CD14-positive monocyte (primary cell): ENCODE results near the gene ABHD16B. TPM values are rescaled to one million over a fixed set of nuclear protein-coding genes. Genes with fewer than 3 reads are reported as not detected.
A peak's percentile ranks its signal among the peaks of the same experiment; 100 is the strongest.

Experiments used
- DNase-seq, 3 donors: peaks; one replicate each; pipeline ENCODE4 v3.0.0-alpha.2; 2011 to 2022
- H2AFZ ChIP-seq: 2 replicates; pipeline ENCODE4 v1.6.0; 2012; ENCODE audit warnings: mild to moderate bottlenecking, low read depth, low read length, inconsistent platforms; ENCODE audit not compliant: insufficient read depth, poor library complexity, severe bottlenecking
- H3K27ac ChIP-seq, 2 donors: 1 replicate in 1 of 2; 2 replicates in 1 of 2; pipeline ENCODE4 v1.5.1; 2012 to 2013; ENCODE audit warnings: low read length in 2 of 2, control low read depth in 1 of 2, inconsistent platforms in 1 of 2, low read depth in 1 of 2, mild to moderate bottlenecking in 1 of 2
- H3K27me3 ChIP-seq, 2 donors: one replicate each; pipeline versions ENCODE4 v1.6.0 to v1.6.1; 2011 to 2013; ENCODE audit warnings: low read length in 2 of 2; ENCODE audit not compliant: control insufficient read depth in 2 of 2, insufficient read depth in 2 of 2
- H3K36me3 ChIP-seq, 2 donors: replicated peaks in 1 of 2; 1 replicate in 1 of 2; 2 replicates in 1 of 2; pipeline versions ENCODE4 v1.5.1 to v1.6.1; 2012 to 2013; ENCODE audit warnings: low read length in 2 of 2, control low read depth in 1 of 2, inconsistent platforms in 1 of 2, mild to moderate bottlenecking in 1 of 2; ENCODE audit not compliant: insufficient read depth in 2 of 2, control insufficient read depth in 1 of 2
- H3K4me1 ChIP-seq, 2 donors: 1 replicate in 1 of 2; 2 replicates in 1 of 2; pipeline versions ENCODE4 v1.5.1 to v1.6.1; 2012 to 2013; ENCODE audit warnings: low read length in 2 of 2, control low read depth in 1 of 2, inconsistent platforms in 1 of 2, mild to moderate bottlenecking in 1 of 2, moderate library complexity in 1 of 2; ENCODE audit not compliant: insufficient read depth in 2 of 2, control insufficient read depth in 1 of 2
- H3K4me2 ChIP-seq: replicated peaks from 2 replicates; pipeline ENCODE3; 2012; ENCODE audit warnings: low read length, moderate library complexity, mild to moderate bottlenecking; ENCODE audit not compliant: poor library complexity, severe bottlenecking; ENCODE audit errors: extremely low read depth
- H3K4me3 ChIP-seq, 3 experiments: fragments of 200-600 bp in 1 of 3; sonication (generic) in 1 of 3; replicated peaks in 1 of 3; 1 replicate in 2 of 3; 2 replicates in 1 of 3; pipeline ENCODE4 v1.5.1; 2011 to 2013; ENCODE audit warnings: low read length in 3 of 3, mild to moderate bottlenecking in 3 of 3, control low read depth in 2 of 3, low read depth in 2 of 3, inconsistent platforms in 1 of 3, moderate library complexity in 1 of 3
- H3K79me2 ChIP-seq: 2 replicates; pipeline ENCODE4 v1.6.0; 2012; ENCODE audit warnings: mild to moderate bottlenecking, control low read depth, inconsistent platforms, low read length, moderate library complexity; ENCODE audit not compliant: insufficient read depth
- H3K9ac ChIP-seq: 2 replicates; pipeline ENCODE4 v1.6.0; 2017; ENCODE audit warnings: low read length, mild to moderate bottlenecking; ENCODE audit not compliant: insufficient read depth, poor library complexity, severe bottlenecking
- H3K9me3 ChIP-seq, 2 donors: replicated peaks in 1 of 2; 1 replicate in 1 of 2; 2 replicates in 1 of 2; pipeline versions ENCODE4 v1.5.1 to v1.6.1; 2012 to 2013; ENCODE audit warnings: low read length in 2 of 2, control low read depth in 1 of 2; ENCODE audit not compliant: control insufficient read depth in 1 of 2, insufficient read depth in 1 of 2
- H4K20me1 ChIP-seq: 2 replicates; pipeline ENCODE4 v1.6.0; 2012; ENCODE audit warnings: mild to moderate bottlenecking, low read length, control low read depth, moderate library complexity; ENCODE audit not compliant: insufficient read depth
- H3K27ac Mint-ChIP-seq, 7 donors: one replicate each; pipeline ENCODE4 v1.8.0; 2020; ENCODE audit warnings: mild to moderate bottlenecking in 7 of 7, mixed read lengths in 7 of 7, moderate library complexity in 6 of 7, inconsistent platforms in 2 of 7
- H3K27me3 Mint-ChIP-seq, 3 donors: one replicate each; pipeline ENCODE4 v1.8.0; 2021 to 2022; ENCODE audit warnings: low read depth in 3 of 3, mild to moderate bottlenecking in 3 of 3, mixed read lengths in 3 of 3, moderate library complexity in 3 of 3, inconsistent platforms in 1 of 3
- H3K36me3 Mint-ChIP-seq, 2 donors: one replicate each; pipeline ENCODE4 v1.8.0; 2020; ENCODE audit warnings: mixed read lengths in 2 of 2, inconsistent platforms in 1 of 2, mild to moderate bottlenecking in 1 of 2
- H3K4me1 Mint-ChIP-seq: one replicate; pipeline ENCODE4 v1.8.0; 2020; ENCODE audit warnings: mild to moderate bottlenecking, mixed read lengths
- H3K4me3 Mint-ChIP-seq, 2 donors: one replicate each; pipeline ENCODE4 v1.8.0; 2020; ENCODE audit warnings: mild to moderate bottlenecking in 2 of 2, mixed read lengths in 2 of 2, moderate library complexity in 1 of 2
- H3K9me3 Mint-ChIP-seq, 7 donors: one replicate each; pipeline ENCODE4 v1.8.0; 2020 to 2022; ENCODE audit warnings: mixed read lengths in 7 of 7, mild to moderate bottlenecking in 6 of 7, moderate library complexity in 6 of 7, inconsistent platforms in 2 of 7
- WGBS: methylation state at CpG from one replicate; pipeline ENCODE4 v1.1.5; 2013; ENCODE audit warnings: missing lambda C conversion rate; ENCODE audit not compliant: insufficient coverage; 5-methylcytosine and 5-hydroxymethylcytosine counted together
- intact Hi-C, 2 donors: fragments of 100-400 bp; cut with micrococcal nuclease; formaldehyde crosslinking; loops; one replicate each; pipeline versions ENCODE4 v1.15.0 to v1.15.1; 2023
- polyA plus RNA-seq, 3 donors: library from polyadenylated mRNA; depleted of rRNA in 1 of 3; unstranded in 2 of 3; stranded (reverse) in 1 of 3; fragments of 300-500 nt in 2 of 3; fragments of >200 nt in 1 of 3; fragmentation: Illumina TruSeq in 2 of 3; gene quantifications; 1 replicate in 2 of 3; 2 replicates in 1 of 3; pipeline ENCODE4 v1.2.3, GENCODE V29; 2012 to 2021
- TF ChIP-seq, protein P1 (sequence below): fragments of 200-600 bp; IDR thresholded peaks from one replicate; pipeline ENCODE4 v1.8.0; 2022; ENCODE audit warnings: antibody characterized with exemption, mild to moderate bottlenecking

The ABHD16B gene
- polyA plus RNA-seq, 3 donors: not detected

GRCh38 chr20:63859166-63859699 lies 2.1 kb upstream of the ABHD16B start:
- Mint-ChIP-seq H3K4me1 (peaks cover 58% of the 10 kb centered on the region), H3K27me3 (peaks cover 9 to 47% (median 30%) of the 10 kb centered on the region in 3 donors), H3K36me3 (peaks cover 7 to 30% of the 10 kb centered on the region in 2 donors), H3K9me3 (no peaks in the 10 kb centered on the region), H3K4me3 (peak overlapping the region in 1 of 2 donors; percentile 76), H3K27ac (peak overlapping the region in 2 of 7 donors; percentile 30 to 43)
- Histone ChIP-seq H3K27ac (no peak overlapping the region), H3K27me3 (peaks cover 0 to 11% of the 10 kb centered on the region in 2 donors), H3K36me3 (peaks cover 5 to 10% of the 10 kb centered on the region in 2 donors), H3K4me2 (peak overlapping the region; percentile 52), H3K4me3 (peak overlapping the region in 1 of 3 experiments; percentile 6), H4K20me1 (no peaks in the 10 kb centered on the region), H3K9me3 (no peaks in the 10 kb centered on the region), H3K9ac (no peak overlapping the region), H3K4me1 (peaks cover 77 to 83% of the 10 kb centered on the region in 2 donors), H2AFZ (peak overlapping the region; percentile 29), H3K79me2 (peaks cover 21% of the 10 kb centered on the region)
- TF ChIP-seq, protein P1, sequence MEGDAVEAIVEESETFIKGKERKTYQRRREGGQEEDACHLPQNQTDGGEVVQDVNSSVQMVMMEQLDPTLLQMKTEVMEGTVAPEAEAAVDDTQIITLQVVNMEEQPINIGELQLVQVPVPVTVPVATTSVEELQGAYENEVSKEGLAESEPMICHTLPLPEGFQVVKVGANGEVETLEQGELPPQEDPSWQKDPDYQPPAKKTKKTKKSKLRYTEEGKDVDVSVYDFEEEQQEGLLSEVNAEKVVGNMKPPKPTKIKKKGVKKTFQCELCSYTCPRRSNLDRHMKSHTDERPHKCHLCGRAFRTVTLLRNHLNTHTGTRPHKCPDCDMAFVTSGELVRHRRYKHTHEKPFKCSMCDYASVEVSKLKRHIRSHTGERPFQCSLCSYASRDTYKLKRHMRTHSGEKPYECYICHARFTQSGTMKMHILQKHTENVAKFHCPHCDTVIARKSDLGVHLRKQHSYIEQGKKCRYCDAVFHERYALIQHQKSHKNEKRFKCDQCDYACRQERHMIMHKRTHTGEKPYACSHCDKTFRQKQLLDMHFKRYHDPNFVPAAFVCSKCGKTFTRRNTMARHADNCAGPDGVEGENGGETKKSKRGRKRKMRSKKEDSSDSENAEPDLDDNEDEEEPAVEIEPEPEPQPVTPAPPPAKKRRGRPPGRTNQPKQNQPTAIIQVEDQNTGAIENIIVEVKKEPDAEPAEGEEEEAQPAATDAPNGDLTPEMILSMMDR: no peak
- 48% methylated on average over 5 of the region's 7 CpGs for WGBS
- intact Hi-C loops: loop anchor here in 1 of 2 donors (10.0 kb wide), 1 partner anchor 54 kb away; no protein-coding TSS in a partner anchor
- DNase-seq: no peak

- peaks cover 11 to 35% (median 25%) of the 10 kb centered on the region in 3 donors for H3K27me3 Mint-ChIP-seq
- peak; percentile 70 to 79 (median 78) for DNase-seq
- H3K27ac Mint-ChIP-seq: peak overlapping the region; percentile 79 to 92 (median 89)
- H3K4me3 ChIP-seq: peak overlapping the region in 1 of 3 experiments; percentile 63
- H3K36me3 Mint-ChIP-seq: peaks cover 7 to 30% of the 10 kb centered on the region in 2 donors
- peaks cover 5 to 10% of the 10 kb centered on the region in 2 donors for H3K36me3 ChIP-seq
- 26% methylated on average over 15 of the region's 17 CpGs for WGBS
- H3K4me3 Mint-ChIP-seq: peak overlapping the region; percentile 50 to 77
- intact Hi-C loops: loop anchor here (2.0 to 10.0 kb wide), 4 partner anchors 14 to 326 kb away; partner anchors contain the start of gene PTK6 (in 1 of the 2)
- H3K4me1 ChIP-seq: peaks cover 65 to 78% of the 10 kb centered on the region in 2 donors
- no peaks in the 10 kb centered on the region for H3K9me3 ChIP-seq
- H2AFZ ChIP-seq: peak overlapping the region; percentile 55
- H3K4me2 ChIP-seq: peak overlapping the region; percentile 63
- TF ChIP-seq, protein P1: no peak
- H3K27me3 ChIP-seq: peaks cover 0 to 3% of the 10 kb centered on the region in 2 donors
- H3K79me2 ChIP-seq: peaks cover 28% of the 10 kb centered on the region
- no peak overlapping the region for H3K9ac ChIP-seq
- H3K27ac ChIP-seq: peak overlapping the region; percentile 51 to 70
- peaks cover 2% of the 10 kb centered on the region for H4K20me1 ChIP-seq
- H3K4me1 Mint-ChIP-seq: peaks cover 52% of the 10 kb centered on the region
- no peaks in the 10 kb centered on the region for H3K9me3 Mint-ChIP-seq
These were observed 810 bp upstream of the ABHD16B start for GRCh38 chr20:63860325-63861051.
